Calu3 (cell line): ENCODE measurements around the gene C10orf90. TPM values are rescaled to one million over a fixed set of nuclear protein-coding genes. Genes with fewer than 3 reads are reported as not detected.

ENCODE experiments used
- BruUV-seq: library from RNA; stranded (reverse); fragments of 400-500 nt; replicated peaks from 2 replicates; lab custom pipeline; 2021; lab: Mats Ljungman, UMichigan
- CTCF ChIA-PET: fragments of 300-600 bp; sonication (Branson Sonifier 250); formaldehyde crosslinking; loops from one replicate; lab custom pipeline; 2022; ENCODE audit warnings: antibody characterized with exemption; lab: Charles Lee
- DNase-seq: peaks from one replicate; pipeline ENCODE4 v3.0.0; 2022
- H3K27ac Mint-ChIP-seq: one replicate; pipeline ENCODE4 v1.8.0; 2022; ENCODE audit warnings: mixed read lengths; ENCODE audit not compliant: unreplicated experiment
- H3K27me3 Mint-ChIP-seq: one replicate; pipeline ENCODE4 v1.8.0; 2022; ENCODE audit warnings: mixed read lengths; ENCODE audit not compliant: unreplicated experiment
- H3K36me3 Mint-ChIP-seq: one replicate; pipeline ENCODE4 v1.8.0; 2022; ENCODE audit warnings: mild to moderate bottlenecking, moderate library complexity, mixed read lengths; ENCODE audit not compliant: insufficient read depth, unreplicated experiment
- H3K4me1 Mint-ChIP-seq: one replicate; pipeline ENCODE4 v1.8.0; 2022; ENCODE audit warnings: mild to moderate bottlenecking, low read depth, mixed read lengths; ENCODE audit not compliant: unreplicated experiment
- H3K4me3 Mint-ChIP-seq: one replicate; pipeline ENCODE4 v1.8.0; 2022; ENCODE audit warnings: mild to moderate bottlenecking, low read depth, moderate library complexity, mixed read lengths; ENCODE audit not compliant: unreplicated experiment
- H3K9me3 Mint-ChIP-seq: one replicate; pipeline ENCODE4 v1.8.0; 2022; ENCODE audit warnings: low read depth, mixed read lengths; ENCODE audit not compliant: unreplicated experiment
- intact Hi-C: fragments of 100-400 bp; cut with micrococcal nuclease; formaldehyde crosslinking; loops from one replicate; pipeline ENCODE4 v1.10.0; 2022; ENCODE audit not compliant: unreplicated experiment
- total RNA-seq: library from RNA; stranded (reverse); gene quantifications from 2 replicates; pipeline ENCODE4 v1.2.3, GENCODE V29; 2022
- TF ChIP-seq, protein P1 (sequence below): fragments of 200-600 bp; IDR thresholded peaks from one replicate; pipeline ENCODE4 v1.8.0; 2022; ENCODE audit warnings: antibody characterized with exemption; ENCODE audit not compliant: unreplicated experiment

Gene C10orf90
- total RNA-seq, 1 experiment from 2014 or later, result not detected

GRCh38 chr10:126398383-126398743, 272.1 kb downstream of the C10orf90 start:
- H3K4me1 Mint-ChIP-seq, result no peaks in the 10 kb centered on the region
- no TSS peak for BruUV-seq
- CTCF ChIA-PET, result no interaction called here
- H3K36me3 Mint-ChIP-seq, result no peaks in the 10 kb centered on the region
- TF ChIP-seq, protein P1, sequence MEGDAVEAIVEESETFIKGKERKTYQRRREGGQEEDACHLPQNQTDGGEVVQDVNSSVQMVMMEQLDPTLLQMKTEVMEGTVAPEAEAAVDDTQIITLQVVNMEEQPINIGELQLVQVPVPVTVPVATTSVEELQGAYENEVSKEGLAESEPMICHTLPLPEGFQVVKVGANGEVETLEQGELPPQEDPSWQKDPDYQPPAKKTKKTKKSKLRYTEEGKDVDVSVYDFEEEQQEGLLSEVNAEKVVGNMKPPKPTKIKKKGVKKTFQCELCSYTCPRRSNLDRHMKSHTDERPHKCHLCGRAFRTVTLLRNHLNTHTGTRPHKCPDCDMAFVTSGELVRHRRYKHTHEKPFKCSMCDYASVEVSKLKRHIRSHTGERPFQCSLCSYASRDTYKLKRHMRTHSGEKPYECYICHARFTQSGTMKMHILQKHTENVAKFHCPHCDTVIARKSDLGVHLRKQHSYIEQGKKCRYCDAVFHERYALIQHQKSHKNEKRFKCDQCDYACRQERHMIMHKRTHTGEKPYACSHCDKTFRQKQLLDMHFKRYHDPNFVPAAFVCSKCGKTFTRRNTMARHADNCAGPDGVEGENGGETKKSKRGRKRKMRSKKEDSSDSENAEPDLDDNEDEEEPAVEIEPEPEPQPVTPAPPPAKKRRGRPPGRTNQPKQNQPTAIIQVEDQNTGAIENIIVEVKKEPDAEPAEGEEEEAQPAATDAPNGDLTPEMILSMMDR, result no peak
- H3K27me3 Mint-ChIP-seq, result peaks cover 31% of the 10 kb centered on the region
- H3K9me3 Mint-ChIP-seq, result peaks cover 2% of the 10 kb centered on the region
- no peak for DNase-seq
- intact Hi-C loops, result no loop called here
- no peak overlapping the region for H3K4me3 Mint-ChIP-seq
- no peak overlapping the region for H3K27ac Mint-ChIP-seq

- intact Hi-C loops, result no loop called here
These were observed 272.7 kb downstream of the C10orf90 start for GRCh38 chr10:126397640-126398382.

DNA sequence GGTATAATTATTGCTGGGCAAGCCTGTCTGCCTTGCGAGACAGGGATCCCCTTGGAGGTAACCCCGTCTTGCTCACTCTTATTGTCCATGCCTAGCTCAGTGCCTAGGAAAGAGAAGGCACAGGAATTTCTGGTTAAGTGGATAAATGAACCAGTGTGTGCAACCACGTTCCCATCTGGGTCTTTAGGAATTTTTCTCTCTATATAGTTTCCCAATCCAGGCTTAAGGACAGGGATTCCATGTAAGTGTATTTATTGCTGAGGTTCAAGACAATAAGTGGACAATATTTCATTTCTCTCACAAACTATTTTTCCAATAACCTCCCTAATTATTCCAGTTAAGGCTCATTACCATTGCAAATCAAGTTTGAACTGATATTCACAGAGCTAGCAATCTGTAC, 273.3 kb downstream of the C10orf90 start:
- Mint-ChIP-seq H3K27ac (no peak overlapping the region), H3K36me3 (no peaks in the 10 kb centered on the region), H3K4me1 (no peaks in the 10 kb centered on the region), H3K27me3 (peaks cover 31% of the 10 kb centered on the region), H3K9me3 (peaks cover 2% of the 10 kb centered on the region), H3K4me3 (no peak overlapping the region)
- DNase-seq, result no peak
- no TSS peak for BruUV-seq
- intact Hi-C loops, result no loop called here
- CTCF ChIA-PET, result no interaction called here
- TF ChIP-seq, protein P1, result no peak

More at GRCh38 chr10:126397640-126398382, 272.7 kb downstream of the C10orf90 start:
- Mint-ChIP-seq H3K4me3 (no peak overlapping the region), H3K27me3 (peaks cover 31% of the 10 kb centered on the region), H3K27ac (no peak overlapping the region), H3K4me1 (no peaks in the 10 kb centered on the region), H3K9me3 (peaks cover 2% of the 10 kb centered on the region), H3K36me3 (no peaks in the 10 kb centered on the region)
- TF ChIP-seq, protein P1, result no peak
- BruUV-seq, result no TSS peak
- DNase-seq, result no peak
- CTCF ChIA-PET, result no interaction called here

DNA sequence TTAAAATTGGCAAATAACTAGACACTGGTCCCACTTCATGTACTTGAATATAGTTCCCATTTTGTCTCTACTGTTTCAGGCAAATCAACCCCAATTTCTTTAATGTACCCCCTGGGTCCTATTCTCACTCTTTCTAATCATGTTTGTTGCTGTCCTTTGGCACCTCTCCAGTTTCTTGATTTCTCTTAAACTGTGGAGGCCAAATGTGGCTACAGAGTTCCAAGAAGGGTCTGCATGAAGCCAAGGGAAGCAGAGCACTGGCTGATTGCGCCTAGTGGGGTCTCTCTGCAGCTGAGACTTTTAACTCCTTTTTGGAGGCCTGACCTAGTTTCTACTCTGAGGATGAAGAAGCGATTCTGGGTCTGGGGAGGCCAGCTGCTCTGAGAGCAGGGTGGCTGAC, 275.5 kb downstream of the C10orf90 start:
- Mint-ChIP-seq H3K27me3 (peaks cover 31% of the 10 kb centered on the region), H3K9me3 (peaks cover 2% of the 10 kb centered on the region), H3K4me1 (no peaks in the 10 kb centered on the region), H3K27ac (no peak overlapping the region), H3K4me3 (no peak overlapping the region), H3K36me3 (no peaks in the 10 kb centered on the region)
- intact Hi-C loops, result no loop called here
- no TSS peak for BruUV-seq
- CTCF ChIA-PET, result no interaction called here
- no peak for DNase-seq
- TF ChIP-seq, protein P1, result no peak
